GM12892 (cell line): ENCODE data around the gene MATCAP1.

Experiments
- DNase-seq: peaks from one replicate; pipeline ENCODE4 v3.0.0; 2011; ENCODE audit not compliant: insufficient read length
- FAIRE-seq: peaks from 2 replicates; lab custom pipeline; 2011; peaks lifted over from hg19 to GRCh38; lab: Jason Lieb, UNC
- POLR2A ChIP-seq: IDR thresholded peaks from 2 replicates; pipeline ENCODE4 v1.6.1; 2011; ENCODE audit warnings: low read depth, low read length, control low read depth
- POLR2AphosphoS5 ChIP-seq: IDR thresholded peaks from 2 replicates; pipeline ENCODE4 v1.6.1; 2011; ENCODE audit warnings: low read depth, low read length, control low read depth
- TAF1 ChIP-seq: IDR thresholded peaks from 2 replicates; pipeline ENCODE4 v1.6.1; 2011; ENCODE audit warnings: low read depth, mild to moderate bottlenecking, control low read depth, low read length, borderline replicate concordance

The MATCAP1 gene

GRCh38 chr16:67128887-67129286 is 54.9 kb downstream of the MATCAP1 start:
- TF ChIP-seq POLR2A (no peak), POLR2AphosphoS5 (no peak), TAF1 (no peak)

GRCh38 chr16:67128417-67128816 is 55.3 kb downstream of the MATCAP1 start:
- FAIRE-seq: no peak
- no peak for DNase-seq
- TF ChIP-seq POLR2A (no peak), POLR2AphosphoS5 (no peak), TAF1 (no peak)

More at GRCh38 chr16:67128887-67129286, 54.9 kb downstream of the MATCAP1 start:
- FAIRE-seq: no peak
- DNase-seq: no peak
